GM18517 (cell line): ENCODE measurements around the gene THBS3.
"Not testable (repeated sequence)": the region's sequence is repeated elsewhere in the genome, so short reads cannot be mapped to it uniquely, and the experiment has no call there.

ENCODE experiments used
- ATAC-seq: cut with Tn5 transposase; IDR thresholded peaks from one replicate; pipeline ENCODE4 v1.9.1; 2021; ENCODE audit warnings: mild to moderate bottlenecking, moderate library complexity; ENCODE audit not compliant: unreplicated experiment

THBS3 gene

DNA sequence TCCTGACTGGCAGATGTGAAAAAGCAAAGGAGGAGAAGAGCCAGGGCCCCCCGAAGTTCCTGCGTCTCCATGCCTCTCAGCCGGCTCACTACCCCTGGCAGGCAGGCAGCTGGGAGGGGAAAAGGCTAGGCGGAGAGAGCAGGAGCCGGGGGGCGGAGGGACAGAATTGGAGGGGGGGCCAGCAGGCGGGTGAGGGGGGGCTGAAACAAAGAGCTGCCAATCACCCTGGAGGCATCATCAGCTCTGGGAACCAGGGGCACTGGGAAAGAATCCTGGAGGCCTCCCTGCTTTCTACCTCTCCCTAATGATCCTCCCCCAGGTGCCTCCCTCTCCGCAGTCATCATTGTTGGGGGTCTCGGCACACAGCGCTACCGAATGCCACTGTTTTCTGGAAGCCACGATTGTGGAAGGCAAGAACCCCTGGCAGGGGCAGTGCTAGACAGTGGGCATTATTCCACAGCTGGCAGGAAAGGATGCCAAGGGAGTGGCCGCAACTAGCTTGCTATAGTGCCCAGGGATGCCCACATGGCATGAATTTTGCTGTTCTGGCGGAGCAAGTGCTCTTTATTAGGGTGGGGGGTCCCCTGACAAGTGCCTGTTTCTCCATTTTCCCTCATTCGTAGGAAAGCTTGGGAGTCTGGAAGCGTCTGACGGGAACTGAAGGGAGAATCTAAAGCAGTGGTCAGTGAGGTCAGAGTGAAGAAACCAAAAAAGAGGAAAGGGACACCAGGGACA lies at the start of gene THBS3:
Gene THBS3 (minus strand): TSS at position 92 of the 735 bp plus-strand sequence. CDS start 21 bp downstream, at position 71.
- no peak for ATAC-seq

- ATAC-seq: no peak
Measured at GRCh38 chr1:155256058-155256852, 48.6 kb upstream of the THBS3 start.

GRCh38 chr1:155255243-155256007 lies 47.7 kb upstream of the THBS3 start, which contains the start of gene ENTREP3:
Gene ENTREP3 (minus strand): TSS chr1:155255483. CDS start chr1:155254877, 606 bp downstream.
- ATAC-seq: no peak

DNA sequence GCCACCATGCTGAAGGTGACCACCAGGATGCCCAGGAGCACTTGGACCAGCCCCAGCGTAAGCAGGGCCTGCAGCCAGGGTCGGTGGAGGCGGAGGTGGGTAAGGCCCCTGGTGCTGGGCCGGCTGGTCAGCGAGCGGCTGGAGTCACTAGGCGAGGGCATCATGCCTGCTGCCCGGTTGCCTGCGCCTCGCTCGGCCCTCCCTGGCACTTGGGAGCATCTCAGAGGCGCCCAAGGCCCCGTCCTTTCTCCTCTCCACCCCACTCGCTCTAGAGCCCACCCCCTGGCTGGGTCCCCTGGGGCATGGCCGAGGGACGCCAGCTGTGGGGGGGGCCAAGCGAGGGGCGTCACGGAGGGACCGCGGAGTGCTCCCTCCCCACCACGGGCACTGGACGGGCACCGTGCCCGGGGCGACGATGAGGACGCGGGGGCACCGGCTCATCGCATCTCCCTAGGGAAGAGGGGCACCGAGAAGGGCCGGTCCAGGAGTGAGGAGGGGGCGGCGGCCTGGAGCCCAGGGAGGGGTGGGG lies 47.1 kb upstream of the THBS3 start:
- no peak for ATAC-seq

- no peak for ATAC-seq
Measured at GRCh38 chr1:155254228-155254713, 46.6 kb upstream of the THBS3 start.

GRCh38 chr1:155253797-155254196 lies 46.1 kb upstream of the THBS3 start:
- no peak for ATAC-seq

GRCh38 chr1:155253208-155253607 lies 45.5 kb upstream of the THBS3 start:
- ATAC-seq: no peak

GRCh38 chr1:155251566-155251965 lies 43.9 kb upstream of the THBS3 start:
- ATAC-seq: no peak

GRCh38 chr1:155250633-155251449 lies 43.1 kb upstream of the THBS3 start:
- ATAC-seq: peak; percentile 75

DNA sequence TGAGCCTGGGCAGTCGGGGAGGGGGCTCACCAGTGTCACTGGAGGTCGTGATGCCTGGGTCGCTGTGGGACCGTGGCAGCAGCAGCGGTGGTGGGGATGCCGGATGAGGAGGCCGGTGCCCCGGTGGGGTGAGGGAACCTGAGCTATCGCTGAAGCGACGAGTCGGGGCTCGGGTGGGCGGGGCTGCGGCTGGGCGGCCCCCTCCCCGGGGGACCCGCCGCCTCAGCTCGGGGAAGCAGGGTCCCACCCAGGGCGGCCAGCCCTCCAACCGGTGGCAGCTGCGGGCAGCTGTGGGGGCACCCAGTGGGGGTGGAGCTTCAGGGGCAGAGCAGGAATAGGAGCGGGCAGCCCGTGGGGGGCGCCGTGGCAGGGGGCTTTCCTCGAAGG lies 42.5 kb upstream of the THBS3 start:
- peak; percentile 30 for ATAC-seq

DNA sequence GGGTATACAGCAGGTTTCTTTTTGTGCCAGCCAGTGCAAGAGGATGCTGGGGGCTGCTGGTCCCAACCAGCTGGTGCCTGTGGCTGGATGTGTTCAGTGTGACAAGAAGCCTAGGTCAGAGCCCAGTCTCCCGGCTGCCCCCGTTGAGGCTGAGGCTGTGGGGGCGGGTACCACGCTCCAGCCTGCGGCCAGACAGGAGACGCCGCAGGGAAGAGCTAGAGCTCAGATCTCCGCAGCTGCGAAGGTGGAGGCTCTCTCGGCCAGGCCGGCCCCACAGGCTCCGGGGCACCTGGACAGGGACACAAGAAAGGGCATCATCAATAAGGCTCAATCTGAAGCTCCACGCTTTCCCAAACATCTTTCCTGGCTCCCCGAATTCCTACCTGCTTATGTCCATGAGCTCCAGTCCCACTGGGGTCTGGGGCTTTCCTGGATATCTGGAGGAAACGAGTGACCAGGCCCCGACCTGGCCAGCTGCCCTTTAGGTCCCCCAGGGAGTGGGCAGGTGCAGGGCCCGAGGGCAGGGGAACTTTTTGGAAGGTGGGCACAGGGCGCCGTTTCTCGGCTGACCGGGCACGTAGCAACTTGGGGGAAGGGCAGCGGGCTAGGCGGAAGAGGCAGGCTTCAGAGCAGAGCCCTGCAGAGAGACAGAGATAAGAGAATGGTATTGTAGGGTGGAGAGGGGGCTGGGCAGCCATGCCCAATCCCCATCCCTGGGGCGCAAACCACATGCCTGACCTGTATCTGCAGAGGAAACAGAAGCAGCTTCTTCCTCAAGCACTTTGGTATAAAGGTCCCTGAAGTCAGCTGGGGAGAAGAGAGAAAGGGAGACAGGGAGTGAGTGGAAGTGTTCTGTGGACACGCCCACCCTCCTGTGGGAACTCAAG lies 40.2 kb upstream of the THBS3 start:
- ATAC-seq: no peak

DNA sequence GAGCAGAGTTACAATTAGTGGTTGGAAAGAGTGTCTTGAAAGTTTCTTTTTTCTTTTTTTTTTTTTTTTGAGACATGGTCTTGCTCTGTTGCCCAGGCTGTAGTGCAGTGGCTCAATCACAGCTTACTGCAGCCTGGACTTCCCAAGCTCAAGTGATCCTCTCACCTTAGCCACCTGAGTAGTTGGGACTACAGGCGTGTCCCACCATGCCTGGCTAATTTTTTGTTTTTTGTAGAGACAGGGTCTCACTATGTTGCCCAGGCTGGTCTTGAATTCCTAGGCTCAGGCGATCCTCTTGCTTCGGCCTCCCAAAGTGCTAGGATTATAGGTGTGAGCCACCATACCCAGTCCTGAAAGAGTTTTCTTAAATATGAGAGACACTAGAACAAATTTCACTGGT lies 39.1 kb upstream of the THBS3 start:
- not testable (repeated sequence) for ATAC-seq

GRCh38 chr1:155245163-155245524 lies 37.4 kb upstream of the THBS3 start:
- no peak for ATAC-seq

DNA sequence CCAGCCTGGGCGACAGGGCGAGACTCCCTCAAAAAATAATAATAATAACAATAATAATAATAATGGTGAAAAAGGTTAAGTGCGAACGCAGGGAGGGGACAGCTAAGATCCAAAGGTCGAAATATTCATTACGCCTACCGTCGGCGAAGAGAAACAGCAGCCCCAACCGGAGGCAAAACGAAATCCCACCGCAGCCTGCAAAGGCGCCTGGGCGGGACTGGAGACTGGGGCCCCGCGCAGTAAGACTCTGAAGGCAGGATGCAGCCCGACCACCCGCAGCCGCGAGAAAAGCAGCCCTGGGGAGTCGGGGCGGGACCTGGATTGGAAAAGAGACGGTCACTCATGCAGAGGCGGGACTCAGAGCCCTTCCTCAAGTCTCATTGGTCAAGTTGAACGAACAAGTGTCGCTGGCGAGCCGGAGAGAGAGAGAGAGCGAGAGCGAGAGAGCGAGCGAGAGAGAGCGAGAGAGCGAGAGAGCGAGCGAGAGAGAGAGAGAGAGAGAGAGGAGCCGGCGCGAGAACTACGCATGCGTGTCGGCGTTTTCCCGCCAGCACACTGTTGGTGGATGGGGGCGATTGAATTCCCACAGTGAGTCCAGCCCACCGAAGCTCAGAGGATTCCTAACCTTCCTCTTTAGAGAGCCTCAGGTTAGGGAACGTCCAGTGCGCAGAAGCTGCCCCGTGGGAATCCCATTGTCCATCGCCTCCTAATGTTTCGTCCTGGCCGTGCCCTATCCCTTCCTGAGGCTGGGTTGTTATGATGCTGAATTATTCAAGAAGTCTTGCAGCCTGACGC lies 36.9 kb upstream of the THBS3 start:
- ATAC-seq: peak; percentile 85

DNA sequence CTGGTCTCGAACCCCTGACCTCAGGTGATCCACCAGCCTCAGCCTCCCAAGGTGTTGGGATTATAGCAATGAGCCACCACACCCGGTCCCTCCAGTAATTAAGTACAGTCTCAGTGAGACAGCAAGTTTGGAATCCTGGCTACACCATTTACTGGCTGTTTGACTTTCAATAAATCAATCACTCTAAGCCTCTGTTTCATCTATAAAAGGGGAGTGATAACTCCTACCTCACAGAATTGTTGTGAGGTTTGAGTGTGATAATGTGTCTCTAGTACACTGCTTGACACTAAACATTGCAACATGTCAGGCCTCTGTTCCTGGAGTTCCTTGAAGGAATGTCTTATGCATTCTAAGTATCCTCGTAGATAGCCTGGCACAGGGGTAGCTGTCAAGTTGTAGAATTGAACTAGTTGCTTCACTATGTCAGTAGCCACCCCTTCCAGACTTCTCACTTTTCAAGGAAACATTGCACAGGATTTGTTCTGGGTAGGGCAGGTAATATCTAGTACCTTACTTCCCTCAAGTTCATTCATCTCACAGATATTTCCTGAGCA lies 35.2 kb upstream of the THBS3 start:
- ATAC-seq: no peak

GRCh38 chr1:155241841-155242264 lies 34.2 kb upstream of the THBS3 start:
- ATAC-seq: no peak

DNA sequence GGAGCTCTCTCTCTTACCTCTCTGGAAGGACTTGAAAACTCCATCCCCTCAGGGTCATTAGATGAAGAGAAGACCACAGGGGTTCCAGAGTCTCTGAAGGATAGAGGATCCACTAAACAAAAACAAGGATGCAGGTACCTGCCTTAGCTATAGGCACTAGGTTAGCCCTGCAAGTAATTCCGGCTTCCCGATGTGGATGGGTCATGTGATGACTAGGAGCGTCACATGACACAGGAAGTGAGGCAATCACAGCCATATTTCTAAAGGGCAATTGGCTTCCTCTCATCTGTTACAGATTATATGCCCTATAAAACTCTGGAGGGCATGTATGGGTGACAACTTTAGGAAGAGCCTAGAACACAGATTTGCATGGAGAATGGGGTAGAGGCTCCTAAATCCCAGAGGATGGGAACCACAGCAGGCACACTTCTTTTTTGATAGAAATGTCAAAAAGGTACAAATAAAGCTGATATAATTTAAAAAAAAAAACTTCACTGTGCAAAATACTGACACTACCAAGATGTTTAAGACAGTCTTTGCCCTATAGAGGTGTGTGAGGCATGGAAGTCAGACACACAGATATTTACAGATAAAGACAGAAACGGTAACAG lies 33.5 kb upstream of the THBS3 start:
- no peak for ATAC-seq

- no peak for ATAC-seq
Measured at GRCh38 chr1:155236451-155236850, 28.8 kb upstream of the THBS3 start.
